Muscle layer of duodenum (tissue), 2 donors: ENCODE results near the gene DNM3.
"Not testable (repeated sequence)": the region's sequence is repeated elsewhere in the genome, so short reads cannot be mapped to it uniquely, and the experiment has no call there.

Experiments
- H3K27ac ChIP-seq: one replicate; pipeline ENCODE4 v1.7.0; 2013; ENCODE audit warnings: mild to moderate bottlenecking, low read length
- H3K27me3 ChIP-seq: one replicate; pipeline ENCODE4 v1.7.0; 2013; ENCODE audit warnings: low read depth, mild to moderate bottlenecking, control low read depth, low read length
- H3K36me3 ChIP-seq, 2 donors: one replicate each; pipeline ENCODE4 v1.7.0; 2013; ENCODE audit warnings: low read length in 2 of 2, control low read depth in 1 of 2, mild to moderate bottlenecking in 1 of 2; ENCODE audit not compliant: insufficient read depth in 2 of 2, control insufficient read depth in 1 of 2
- H3K4me1 ChIP-seq, 2 donors: one replicate each; pipeline ENCODE4 v1.7.0; 2013; ENCODE audit warnings: low read length in 2 of 2, mild to moderate bottlenecking in 2 of 2, control low read depth in 1 of 2, moderate library complexity in 1 of 2; ENCODE audit not compliant: insufficient read depth in 2 of 2, control insufficient read depth in 1 of 2
- H3K4me3 ChIP-seq, 2 donors: one replicate each; pipeline ENCODE4 v1.7.0; 2013; ENCODE audit warnings: low read length in 2 of 2, low read depth in 1 of 2, mild to moderate bottlenecking in 1 of 2
- H3K9me3 ChIP-seq, 2 donors: one replicate each; pipeline ENCODE4 v1.7.0; 2013; ENCODE audit warnings: low read length in 2 of 2, control low read depth in 1 of 2, mild to moderate bottlenecking in 1 of 2; ENCODE audit not compliant: control insufficient read depth in 1 of 2
- donor health status: healthy.

Gene DNM3

GRCh38 chr1:172043900-172044299, 202.6 kb downstream of the DNM3 start:
- Histone ChIP-seq H3K27ac (no peak overlapping the region), H3K27me3 (no peaks in the 10 kb centered on the region), H3K36me3 (peaks cover 0 to 9% of the 10 kb centered on the region in 2 donors), H3K9me3 (no peaks in the 10 kb centered on the region), H3K4me1 (peaks cover 0 to 4% of the 10 kb centered on the region in 2 donors), H3K4me3 (no peak overlapping the region)

- no peak overlapping the region for H3K4me3 ChIP-seq
- H3K27me3 ChIP-seq = no peaks in the 10 kb centered on the region
- no peak overlapping the region for H3K27ac ChIP-seq
- no peaks in the 10 kb centered on the region for H3K4me1 ChIP-seq
- no peaks in the 10 kb centered on the region for H3K36me3 ChIP-seq
- no peaks in the 10 kb centered on the region for H3K9me3 ChIP-seq
Observed at GRCh38 chr1:172051898-172052297, 210.6 kb downstream of the DNM3 start.

- no peak overlapping the region for H3K27ac ChIP-seq
- H3K36me3 ChIP-seq = no peaks in the 10 kb centered on the region
Observed at GRCh38 chr1:172054172-172054571, 212.9 kb downstream of the DNM3 start.

GRCh38 chr1:172055816-172056419, 214.6 kb downstream of the DNM3 start:
- not testable (repeated sequence) for H3K27ac ChIP-seq, H3K36me3 ChIP-seq, H3K27me3 ChIP-seq, H3K4me3 ChIP-seq, H3K9me3 ChIP-seq, H3K4me1 ChIP-seq

More at GRCh38 chr1:172054172-172054571, 212.9 kb downstream of the DNM3 start:
- Histone ChIP-seq H3K27me3 (no peaks in the 10 kb centered on the region), H3K9me3 (no peaks in the 10 kb centered on the region), H3K4me1 (no peaks in the 10 kb centered on the region), H3K4me3 (no peak overlapping the region)

GRCh38 chr1:172068334-172068733, 227.0 kb downstream of the DNM3 start:
- Histone ChIP-seq H3K4me1 (no peaks in the 10 kb centered on the region), H3K27ac (no peak overlapping the region), H3K36me3 (no peaks in the 10 kb centered on the region), H3K27me3 (no peaks in the 10 kb centered on the region), H3K9me3 (no peaks in the 10 kb centered on the region), H3K4me3 (no peak overlapping the region)

GRCh38 chr1:172069051-172069450, 227.8 kb downstream of the DNM3 start:
- no peaks in the 10 kb centered on the region for H3K27me3 ChIP-seq
- no peaks in the 10 kb centered on the region for H3K9me3 ChIP-seq
- no peaks in the 10 kb centered on the region for H3K36me3 ChIP-seq
- H3K4me1 ChIP-seq = no peaks in the 10 kb centered on the region
- no peak overlapping the region for H3K27ac ChIP-seq
- H3K4me3 ChIP-seq = no peak overlapping the region

- no peak overlapping the region for H3K4me3 ChIP-seq
- no peaks in the 10 kb centered on the region for H3K27me3 ChIP-seq
- no peaks in the 10 kb centered on the region for H3K9me3 ChIP-seq
- H3K36me3 ChIP-seq = no peaks in the 10 kb centered on the region
- H3K4me1 ChIP-seq = no peaks in the 10 kb centered on the region
- H3K27ac ChIP-seq = no peak overlapping the region
Observed at GRCh38 chr1:172069534-172069933, 228.2 kb downstream of the DNM3 start.

- Histone ChIP-seq H3K36me3 (no peaks in the 10 kb centered on the region), H3K27ac (no peak overlapping the region), H3K27me3 (no peaks in the 10 kb centered on the region), H3K4me1 (no peaks in the 10 kb centered on the region), H3K9me3 (no peaks in the 10 kb centered on the region), H3K4me3 (no peak overlapping the region)
Observed at GRCh38 chr1:172070055-172070454, 228.8 kb downstream of the DNM3 start.

- Histone ChIP-seq H3K36me3 (no peaks in the 10 kb centered on the region), H3K27ac (no peak overlapping the region), H3K4me1 (no peaks in the 10 kb centered on the region), H3K27me3 (no peaks in the 10 kb centered on the region), H3K9me3 (no peaks in the 10 kb centered on the region), H3K4me3 (no peak overlapping the region)
Observed at GRCh38 chr1:172071746-172072145, 230.4 kb downstream of the DNM3 start.

- not testable (repeated sequence) for H3K27ac ChIP-seq, H3K27me3 ChIP-seq, H3K4me3 ChIP-seq, H3K36me3 ChIP-seq, H3K9me3 ChIP-seq, H3K4me1 ChIP-seq
Observed at GRCh38 chr1:172079859-172080258, 238.6 kb downstream of the DNM3 start.

GRCh38 chr1:172083191-172083590, 241.9 kb downstream of the DNM3 start:
- H3K36me3 ChIP-seq = no peaks in the 10 kb centered on the region
- no peak overlapping the region for H3K4me3 ChIP-seq
- H3K9me3 ChIP-seq = no peaks in the 10 kb centered on the region
- no peaks in the 10 kb centered on the region for H3K27me3 ChIP-seq
- no peaks in the 10 kb centered on the region for H3K4me1 ChIP-seq
- no peak overlapping the region for H3K27ac ChIP-seq

GRCh38 chr1:172084876-172085275, 243.6 kb downstream of the DNM3 start:
- Histone ChIP-seq H3K9me3 (no peaks in the 10 kb centered on the region), H3K27ac (no peak overlapping the region), H3K4me3 (no peak overlapping the region), H3K27me3 (no peaks in the 10 kb centered on the region), H3K4me1 (no peaks in the 10 kb centered on the region), H3K36me3 (no peaks in the 10 kb centered on the region)
